HepG2 (cell line): Measurements from ENCODE around the gene CDNF. TPM values are rescaled to one million over a fixed set of nuclear protein-coding genes. Genes with fewer than 3 reads are reported as not detected.
A peak's percentile ranks its signal among the peaks of the same experiment; 100 is the strongest.

Source experiments
- ATAC-seq: fragments of 200-7000 bp; cut with Tn5 transposase; 3 replicates; pipeline ENCODE4 v1.9.1; 2020; ENCODE audit warnings: mild to moderate bottlenecking, moderate library complexity
- Bru-seq: library from RNA; stranded (reverse); fragments of 400-500 nt; gene quantifications from one replicate; lab custom pipeline; 2021; lab: Mats Ljungman, UMichigan
- BruChase-seq, 2 experiments: library from RNA; stranded (reverse); fragments of 400-500 nt; gene quantifications; one replicate each; lab custom pipeline; 2021; lab: Mats Ljungman, UMichigan
- BruUV-seq: library from RNA; stranded (reverse); fragments of 400-500 nt; replicated peaks from 2 replicates; lab custom pipeline; 2021; lab: Mats Ljungman, UMichigan
- CTCF ChIA-PET: fragments of 300-600 bp; formaldehyde crosslinking; extraction: SDS; loops from one replicate; lab custom pipeline; 2021; ENCODE audit warnings: low total read pairs, inconsistent platforms, low intra/inter-chr PET ratio; lab: Yijun Ruan, JAX
- POLR2A ChIA-PET: fragments of 350-600 bp; sonication (Branson Sonifier 250); formaldehyde crosslinking; loops from one replicate; lab custom pipeline; 2020; ENCODE audit warnings: antibody characterized with exemption, inconsistent platforms; lab: Yijun Ruan, JAX
- DNase-seq: peaks from one replicate; pipeline ENCODE4 v3.0.0-alpha.2; 2015; ENCODE audit warnings: low spot score
- FAIRE-seq: peaks from 3 replicates; lab custom pipeline; 2011; peaks lifted over from hg19 to GRCh38; lab: Jason Lieb, UNC
- H2AFZ ChIP-seq: one replicate; pipeline ENCODE4 v1.6.1; 2011; ENCODE audit warnings: low read length, inconsistent platforms
- H3K27ac ChIP-seq: fragments of 300-600 bp; 3 replicates; pipeline ENCODE4 v1.8.0; 2011; ENCODE audit warnings: mixed run types, mild to moderate bottlenecking, mixed read lengths, low read length, inconsistent platforms; ENCODE audit not compliant: insufficient read depth; ENCODE audit errors: extremely low read length
- H3K27me3 ChIP-seq, 2 experiments: fragments of 200-600 bp in 1 of 2; 2 replicates in 1 of 2; 3 replicates in 1 of 2; pipeline versions ENCODE4 v1.6.0 to v1.8.0; 2011; ENCODE audit warnings: low read length in 2 of 2, mild to moderate bottlenecking in 2 of 2, moderate library complexity in 2 of 2, inconsistent platforms in 1 of 2; ENCODE audit not compliant: insufficient read depth in 2 of 2, control insufficient read depth in 1 of 2
- H3K36me3 ChIP-seq, 2 experiments: fragments of 200-600 bp in 1 of 2; replicated peaks in 1 of 2; 2 replicates in 1 of 2; 3 replicates in 1 of 2; pipeline versions ENCODE4 v1.5.1 to v1.8.0; 2011; ENCODE audit warnings: low read length in 2 of 2, inconsistent platforms in 1 of 2; ENCODE audit not compliant: insufficient read depth in 2 of 2, control insufficient read depth in 1 of 2
- H3K4me1 ChIP-seq: 2 replicates; pipeline ENCODE4 v1.5.1; 2012; ENCODE audit warnings: low read length, inconsistent platforms; ENCODE audit not compliant: insufficient read depth
- H3K4me2 ChIP-seq: 2 replicates; pipeline ENCODE4 v1.6.0; 2011; ENCODE audit warnings: low read depth, low read length, inconsistent platforms
- H3K4me3 ChIP-seq, 3 experiments: fragments of 200-600 bp in 1 of 3; sonication (generic), shearing (Covaris generic) in 1 of 3; replicated peaks in 1 of 3; 2 replicates each; pipeline ENCODE4 v1.5.1; 2011 to 2016; ENCODE audit warnings: low read length in 3 of 3, inconsistent platforms in 2 of 3, low read depth in 2 of 3, mild to moderate bottlenecking in 2 of 3, control low read depth in 1 of 3, mixed read lengths in 1 of 3; ENCODE audit not compliant: insufficient read depth in 1 of 3
- H3K79me2 ChIP-seq: one replicate; pipeline ENCODE4 v1.6.1; 2011; ENCODE audit warnings: low read length, inconsistent platforms; ENCODE audit not compliant: insufficient read depth
- H3K9ac ChIP-seq: 2 replicates; pipeline ENCODE4 v1.6.0; 2011; ENCODE audit warnings: mild to moderate bottlenecking, low read depth, low read length, inconsistent platforms; ENCODE audit not compliant: insufficient read depth
- H3K9me3 ChIP-seq: 2 replicates; pipeline ENCODE4 v1.5.1; 2012; ENCODE audit warnings: mild to moderate bottlenecking, low read length
- H4K20me1 ChIP-seq: 2 replicates; pipeline ENCODE4 v1.6.0; 2011; ENCODE audit warnings: inconsistent platforms, mild to moderate bottlenecking, low read length, moderate library complexity; ENCODE audit not compliant: insufficient read depth
- ARID3A ChIP-seq: IDR thresholded peaks from 2 replicates; pipeline ENCODE4 v1.6.1; 2012; ENCODE audit warnings: low read depth, low read length, improper control_type of control experiment
- BCL3 ChIP-seq: sonication (generic); formaldehyde crosslinking; IDR thresholded peaks from 2 replicates; pipeline ENCODE4 v1.5.1; 2020; ENCODE audit warnings: mild to moderate bottlenecking, missing genetic modification reagents, moderate library complexity
- CC2D1A ChIP-seq: sonication (generic); formaldehyde crosslinking; IDR thresholded peaks from 2 replicates; pipeline ENCODE4 v1.8.1; 2023; ENCODE audit warnings: mild to moderate bottlenecking, missing genetic modification reagents
- FOXA1 ChIP-seq, 2 experiments: fragments of 450-650 bp in 1 of 2; sonication (generic) in 1 of 2; formaldehyde crosslinking in 1 of 2; IDR thresholded peaks; 2 replicates each; pipeline versions ENCODE4 v1.4.0 to v1.6.1; 2016 to 2020; ENCODE audit warnings: missing genetic modification reagents in 1 of 2
- HHEX ChIP-seq: IDR thresholded peaks from 2 replicates; pipeline ENCODE4 v1.6.1; 2016; ENCODE audit warnings: control low read depth
- JDP2 ChIP-seq: sonication (generic); formaldehyde crosslinking; IDR thresholded peaks from 2 replicates; pipeline ENCODE4 v1.8.1; 2022; ENCODE audit warnings: missing genetic modification reagents, borderline replicate concordance
- KAT7 ChIP-seq: IDR thresholded peaks from 2 replicates; pipeline ENCODE4 v1.6.1; 2018; ENCODE audit warnings: borderline replicate concordance, missing compliant biosample characterization
- ZFAT ChIP-seq: sonication (generic); formaldehyde crosslinking; conservative IDR thresholded peaks from 2 replicates; pipeline ENCODE4 v1.8.1; 2023; ENCODE audit warnings: missing genetic modification reagents, inconsistent platforms
- WGBS: methylation state at CpG from one replicate; pipeline ENCODE4 v1.1.6; 2017; ENCODE audit warnings: low lambda C conversion rate; 5-methylcytosine and 5-hydroxymethylcytosine counted together
- in situ Hi-C: cut with HindIII; loops from 2 replicates; pipeline ENCODE4 v1.10.0; 2017; ENCODE audit warnings: low pct_unique_long_range_greater_than_20kb; ENCODE audit not compliant: extremely low pct_ligation_motif_present
- intact Hi-C: fragments of 100-400 bp; cut with micrococcal nuclease; formaldehyde crosslinking; loops from one replicate; pipeline ENCODE4 v1.10.0; 2022; ENCODE audit not compliant: unreplicated experiment
- long read RNA-seq, 2 experiments: library from RNA in 1 of 2; library from polyadenylated mRNA in 1 of 2; stranded (forward) in 1 of 2; unstranded in 1 of 2; transcript quantifications; one replicate each; pipeline ENCODE4 v2.0.0, GENCODE V29; 2019 to 2022
- polyA minus RNA-seq, 3 experiments: library from RNA; depleted of rRNA, polyadenylated mRNA; stranded (reverse); fragments of >200 nt; gene quantifications; 2 replicates each; pipeline ENCODE4 v1.2.3, GENCODE V29; 2011; ENCODE audit warnings: low replicate concordance in 1 of 3
- polyA plus RNA-seq, 8 experiments: library from polyadenylated mRNA; depleted of rRNA in 3 of 8; stranded (reverse) in 7 of 8; unstranded in 1 of 8; fragments of >200 nt; fragmentation: Illumina TruSeq in 4 of 8; extraction: Trizol in 4 of 8; gene quantifications; 2 replicates each; pipeline versions ENCODE4 v1.2.1 to v1.2.3, GENCODE V29; 2011 to 2016; ENCODE audit warnings: low read depth in 4 of 8, missing spikeins in 1 of 8, mixed read lengths in 1 of 8; ENCODE audit not compliant: insufficient read depth in 1 of 8
- total RNA-seq, 5 experiments: library from RNA; depleted of rRNA; stranded (reverse); fragments of >200 nt; fragmentation: Illumina TruSeq; extraction: Trizol; gene quantifications; 2 replicates each; pipeline ENCODE4 v1.2.3, GENCODE V29; 2016; ENCODE audit warnings: low read depth in 1 of 5
- TF ChIP-seq, protein P1 (sequence below): sonication (generic); formaldehyde crosslinking; IDR thresholded peaks from 2 replicates; pipeline ENCODE4 v1.4.0; 2020; ENCODE audit warnings: missing genetic modification reagents, borderline replicate concordance

Gene CDNF
- 0.33 and 0.38 TPM in 2 replicates for total RNA-seq (2016; rRNA removed; fragmentation: Illumina TruSeq; extraction: Trizol)
- not detected in 2 replicates for total RNA-seq (2016; cell fraction: cytosol; rRNA removed; fragmentation: Illumina TruSeq; extraction: Trizol; ENCODE audit: low read depth)
- total RNA-seq (2016; cell fraction: insoluble cytoplasmic fraction; rRNA removed; fragmentation: Illumina TruSeq; extraction: Trizol): 0.18 and 0.22 TPM in 2 replicates
- total RNA-seq (2016; cell fraction: membrane; rRNA removed; fragmentation: Illumina TruSeq; extraction: Trizol): 0.24 and 0.31 TPM in 2 replicates
- 0.50 and 0.99 TPM in 2 replicates for total RNA-seq (2016; cell fraction: nucleus; rRNA removed; fragmentation: Illumina TruSeq; extraction: Trizol)
- 0.29 and 0.40 TPM in 2 replicates for polyA plus RNA-seq (2011; rRNA removed)
- 0.28 and 0.30 TPM in 2 replicates for polyA plus RNA-seq (2011; cell fraction: cytosol; rRNA removed)
- polyA plus RNA-seq (2011; cell fraction: nucleus; rRNA removed): 0.90 TPM in 1 of 2 replicates, not detected in the other
- polyA plus RNA-seq (2012): 0.37 and 0.55 TPM in 2 replicates
- 0.11 and 0.36 TPM in 2 replicates for polyA plus RNA-seq (2016; cell fraction: cytosol; fragmentation: Illumina TruSeq; extraction: Trizol; ENCODE audit: low read depth)
- 0.22 TPM in 1 of 2 replicates, not detected in the other for polyA plus RNA-seq (2016; cell fraction: insoluble cytoplasmic fraction; fragmentation: Illumina TruSeq; extraction: Trizol; ENCODE audit: low read depth)
- polyA plus RNA-seq (2016; cell fraction: membrane; fragmentation: Illumina TruSeq; extraction: Trizol; ENCODE audit: low read depth): 0.23 and 0.35 TPM in 2 replicates
- 0.96 and 1.9 TPM in 2 replicates for polyA plus RNA-seq (2016; cell fraction: nucleus; fragmentation: Illumina TruSeq; extraction: Trizol; ENCODE audit: insufficient read depth, low read depth)
- polyA minus RNA-seq (2011; rRNA and poly(A)+ RNA removed; ENCODE audit: low replicate concordance): not detected in 2 replicates
- 0.59 TPM in 1 of 2 replicates, not detected in the other for polyA minus RNA-seq (2011; cell fraction: cytosol; rRNA and poly(A)+ RNA removed)
- polyA minus RNA-seq (2011; cell fraction: nucleus; rRNA and poly(A)+ RNA removed): 0.64 and 1.4 TPM in 2 replicates
- percentile 42 among the genes with signal in this experiment for Bru-seq, nascent RNA
- BruChase-seq, experiment 1, labeled RNA remaining after a 6-hour chase: percentile 37 among the genes with signal in this experiment
- BruChase-seq, experiment 2, labeled RNA remaining after a 2-hour chase: percentile 31 among the genes with signal in this experiment
- long read RNA-seq, experiment 1: 0 reads
- long read RNA-seq, experiment 2: 0 reads

DNA sequence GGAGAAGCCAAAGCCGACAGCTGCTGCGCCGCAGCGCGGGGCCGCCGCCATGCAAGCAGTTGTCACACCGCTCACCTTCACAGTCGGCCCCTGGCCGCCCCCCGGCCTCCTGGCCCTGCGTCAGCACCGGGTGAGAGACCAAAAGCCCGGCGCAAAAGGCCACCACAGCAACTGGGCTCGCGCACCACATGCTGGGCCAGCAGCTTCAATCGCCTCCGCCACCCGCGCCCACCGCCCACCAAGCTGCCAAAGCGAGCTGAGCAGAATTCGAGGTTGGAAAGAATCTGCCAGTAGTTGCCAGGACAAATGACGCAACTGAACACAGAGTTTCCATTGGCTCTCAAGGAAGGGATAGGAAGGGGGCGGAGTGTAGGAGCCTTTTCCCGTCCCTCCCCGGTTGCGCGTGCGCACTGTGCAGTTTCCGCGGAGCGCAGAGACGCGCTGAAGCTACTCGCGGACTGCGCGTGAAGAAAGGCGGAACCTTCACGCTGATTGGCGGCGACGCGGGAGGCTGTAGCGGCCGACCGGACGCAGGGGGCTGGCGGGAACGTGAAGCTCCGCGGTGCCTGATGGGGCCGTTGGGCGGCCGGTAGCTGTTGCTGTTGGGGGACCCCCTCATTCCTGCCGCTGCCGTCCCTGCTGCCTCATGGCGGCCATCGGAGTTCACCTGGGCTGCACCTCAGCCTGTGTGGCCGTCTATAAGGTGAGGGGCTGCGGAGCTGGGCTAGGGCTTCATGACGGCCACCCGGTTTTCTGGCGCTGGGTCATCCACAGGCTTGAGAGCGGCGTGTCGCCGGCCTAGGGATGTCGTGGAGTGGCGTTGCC lies at the start of gene CDNF, which contains the start of the genes HSPA14 and MSANTD7:
TSS of gene CDNF (minus strand) at position 281 of the 825 bp plus-strand sequence. CDS start at position 190, 91 bp downstream.
TSS of gene HSPA14 (plus strand) at position 550 of the 825 bp plus-strand sequence. CDS start at position 647, 97 bp downstream.
TSS of gene MSANTD7 (plus strand) at position 550 of the 825 bp plus-strand sequence. CDS start 3,979 bp downstream, outside the sequence.
- Histone ChIP-seq H3K27ac (peak within 1 kb of the TSS; percentile 83), H3K4me3 (peak within 1 kb of the TSS; percentile 79 to 98 (median 93)), H3K79me2 (peaks cover 25% of the 10 kb centered on the region), H3K4me2 (peak within 1 kb of the TSS; percentile 83), H2AFZ (peak within 1 kb of the TSS; percentile 20), H3K9ac (peak within 1 kb of the TSS; percentile 92), H4K20me1 (peaks cover 4% of the 10 kb centered on the region; the same call in 1 of the 2 replicates), H3K27me3 (no peaks in the 10 kb centered on the region; a peak in 1 of 5 replicates), H3K4me1 (peaks cover 17% of the 10 kb centered on the region), H3K36me3 (peaks cover 7 to 22% of the 10 kb centered on the region in 2 experiments), H3K9me3 (no peaks in the 10 kb centered on the region)
- in situ Hi-C loops (no loop called here), intact Hi-C loops (loop anchor here (5.0 to 10.0 kb wide), 4 partner anchors 117 to 341 kb away; partner anchors contain the start of genes DCLRE1C and MEIG1)
- WGBS: 0% methylated on average over 5 of the region's 72 CpGs
- DNase-seq: peak; percentile 98
- FAIRE-seq: peak; percentile 98
- ATAC-seq: peak; percentile 96
- POLR2A ChIA-PET: interaction anchor here (0.7 to 3.7 kb wide), 18 partner anchors 9 to 653 kb away, joined by 3 to 54 read pairs (median 4); partner anchors contain the start of genes DCLRE1C, MEIG1 and SUV39H2
- CTCF ChIA-PET: no interaction called here
- BruUV-seq: no TSS peak
- TF ChIP-seq ZFAT: 0 out of 2 replicates have a peak, but pooled peaks have one; percentile 57
- TF ChIP-seq FOXA1 (IDR thresholded peaks at IDR 0.05): no peak
- TF ChIP-seq FOXA1 (CRISPR knock-in tag; IDR thresholded peaks at IDR 0.05): no peak; the same call in 1 of the 2 replicates
- TF ChIP-seq CC2D1A: no peak
- no peak for TF ChIP-seq HHEX (CRISPR knock-in tag)
- TF ChIP-seq KAT7 (CRISPR knock-in tag): no peak
- no peak for TF ChIP-seq JDP2
- peak; percentile 21; the same call in 1 of the 2 replicates for TF ChIP-seq BCL3 (CRISPR knock-in tag)
- TF ChIP-seq ARID3A: peak; percentile 8; the same call in 1 of the 2 replicates
- TF ChIP-seq, protein P1, sequence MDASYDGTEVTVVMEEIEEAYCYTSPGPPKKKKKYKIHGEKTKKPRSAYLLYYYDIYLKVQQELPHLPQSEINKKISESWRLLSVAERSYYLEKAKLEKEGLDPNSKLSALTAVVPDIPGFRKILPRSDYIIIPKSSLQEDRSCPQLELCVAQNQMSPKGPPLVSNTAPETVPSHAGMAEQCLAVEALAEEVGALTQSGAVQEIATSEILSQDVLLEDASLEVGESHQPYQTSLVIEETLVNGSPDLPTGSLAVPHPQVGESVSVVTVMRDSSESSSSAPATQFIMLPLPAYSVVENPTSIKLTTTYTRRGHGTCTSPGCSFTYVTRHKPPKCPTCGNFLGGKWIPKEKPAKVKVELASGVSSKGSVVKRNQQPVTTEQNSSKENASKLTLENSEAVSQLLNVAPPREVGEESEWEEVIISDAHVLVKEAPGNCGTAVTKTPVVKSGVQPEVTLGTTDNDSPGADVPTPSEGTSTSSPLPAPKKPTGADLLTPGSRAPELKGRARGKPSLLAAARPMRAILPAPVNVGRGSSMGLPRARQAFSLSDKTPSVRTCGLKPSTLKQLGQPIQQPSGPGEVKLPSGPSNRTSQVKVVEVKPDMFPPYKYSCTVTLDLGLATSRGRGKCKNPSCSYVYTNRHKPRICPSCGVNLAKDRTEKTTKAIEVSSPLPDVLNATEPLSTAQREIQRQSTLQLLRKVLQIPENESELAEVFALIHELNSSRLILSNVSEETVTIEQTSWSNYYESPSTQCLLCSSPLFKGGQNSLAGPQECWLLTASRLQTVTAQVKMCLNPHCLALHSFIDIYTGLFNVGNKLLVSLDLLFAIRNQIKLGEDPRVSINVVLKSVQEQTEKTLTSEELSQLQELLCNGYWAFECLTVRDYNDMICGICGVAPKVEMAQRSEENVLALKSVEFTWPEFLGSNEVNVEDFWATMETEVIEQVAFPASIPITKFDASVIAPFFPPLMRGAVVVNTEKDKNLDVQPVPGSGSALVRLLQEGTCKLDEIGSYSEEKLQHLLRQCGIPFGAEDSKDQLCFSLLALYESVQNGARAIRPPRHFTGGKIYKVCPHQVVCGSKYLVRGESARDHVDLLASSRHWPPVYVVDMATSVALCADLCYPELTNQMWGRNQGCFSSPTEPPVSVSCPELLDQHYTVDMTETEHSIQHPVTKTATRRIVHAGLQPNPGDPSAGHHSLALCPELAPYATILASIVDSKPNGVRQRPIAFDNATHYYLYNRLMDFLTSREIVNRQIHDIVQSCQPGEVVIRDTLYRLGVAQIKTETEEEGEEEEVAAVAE (CRISPR knock-in tag): no peak
